CD4-positive, alpha-beta memory T cell (primary cell): ENCODE results near the gene SPTB. TPM values are rescaled to one million over a fixed set of nuclear protein-coding genes. Genes with fewer than 3 reads are reported as not detected.

ENCODE experiments used
- CTCF ChIA-PET: fragments of 350-600 bp; sonication (Branson Sonifier 250); formaldehyde crosslinking; loops from one replicate; lab custom pipeline; 2021; ENCODE audit warnings: inconsistent platforms; ENCODE audit not compliant: partially characterized antibody; lab: Charles Lee
- POLR2A ChIA-PET: fragments of 350-600 bp; sonication (Branson Sonifier 250); formaldehyde crosslinking; loops from one replicate; lab custom pipeline; 2021; ENCODE audit not compliant: partially characterized antibody; lab: Charles Lee
- DNase-seq, 5 donors: peaks; one replicate each; pipeline versions ENCODE4 v3.0.0 to v3.0.0-alpha.2; 2020 to 2022; ENCODE audit warnings: mixed read lengths in 1 of 5
- H3K27ac ChIP-seq: one replicate; pipeline ENCODE4 v1.7.0; 2013; ENCODE audit warnings: low read depth, low read length
- H3K27me3 ChIP-seq: 2 replicates; pipeline ENCODE4 v1.7.0; 2013; ENCODE audit warnings: mild to moderate bottlenecking, low read length, moderate library complexity; ENCODE audit not compliant: insufficient read depth
- H3K36me3 ChIP-seq: 2 replicates; pipeline ENCODE4 v1.7.0; 2013; ENCODE audit warnings: mild to moderate bottlenecking, low read length, moderate library complexity; ENCODE audit not compliant: insufficient read depth
- H3K4me1 ChIP-seq: 2 replicates; pipeline ENCODE4 v1.7.0; 2013; ENCODE audit warnings: mild to moderate bottlenecking, low read length, moderate library complexity; ENCODE audit not compliant: insufficient read depth
- H3K4me3 ChIP-seq, 2 donors: one replicate each; pipeline ENCODE4 v1.7.0; 2013; ENCODE audit warnings: low read length in 2 of 2, mild to moderate bottlenecking in 1 of 2
- H3K9me3 ChIP-seq, 2 donors: one replicate each; pipeline ENCODE4 v1.7.0; 2013; ENCODE audit warnings: low read length in 2 of 2, control low read depth in 1 of 2; ENCODE audit not compliant: control insufficient read depth in 1 of 2
- H3K27ac Mint-ChIP-seq, 7 donors: one replicate each; pipeline ENCODE4 v1.8.0; 2020 to 2021; ENCODE audit warnings: mixed read lengths in 7 of 7, mild to moderate bottlenecking in 6 of 7, inconsistent platforms in 3 of 7, moderate library complexity in 3 of 7
- H3K27me3 Mint-ChIP-seq, 2 donors: one replicate each; pipeline ENCODE4 v1.8.0; 2020 to 2021; ENCODE audit warnings: mixed read lengths in 2 of 2
- H3K36me3 Mint-ChIP-seq, 2 donors: one replicate each; pipeline ENCODE4 v1.8.0; 2020 to 2021; ENCODE audit warnings: mixed read lengths in 2 of 2, inconsistent platforms in 1 of 2, mild to moderate bottlenecking in 1 of 2
- H3K4me1 Mint-ChIP-seq, 4 donors: one replicate each; pipeline ENCODE4 v1.8.0; 2020 to 2021; ENCODE audit warnings: mixed read lengths in 4 of 4, mild to moderate bottlenecking in 1 of 4
- H3K4me3 Mint-ChIP-seq, 8 donors: one replicate each; pipeline ENCODE4 v1.8.0; 2020 to 2021; ENCODE audit warnings: mixed read lengths in 8 of 8, mild to moderate bottlenecking in 7 of 8, moderate library complexity in 6 of 8, inconsistent platforms in 3 of 8
- H3K9me3 Mint-ChIP-seq, 8 donors: one replicate each; pipeline ENCODE4 v1.8.0; 2020 to 2021; ENCODE audit warnings: mixed read lengths in 8 of 8, mild to moderate bottlenecking in 5 of 8, inconsistent platforms in 3 of 8, moderate library complexity in 1 of 8
- intact Hi-C: fragments of 100-400 bp; cut with micrococcal nuclease; formaldehyde crosslinking; loops from one replicate; pipeline ENCODE4 v1.15.1; 2023
- polyA plus RNA-seq, 2 donors: library from polyadenylated mRNA; unstranded; fragments of 300-500 nt; fragmentation: Illumina TruSeq; gene quantifications; one replicate each; pipeline ENCODE4 v1.2.3, GENCODE V29; 2021
- total RNA-seq, 2 experiments: library from RNA; stranded (reverse); gene quantifications; one replicate each; pipeline ENCODE4 v1.2.3, GENCODE V29; 2021

Gene SPTB
- total and polyA plus RNA-seq, 4 experiments from 2014 or later: 0.03 to 0.37 (median 0.09) TPM; not detected in 1

DNA sequence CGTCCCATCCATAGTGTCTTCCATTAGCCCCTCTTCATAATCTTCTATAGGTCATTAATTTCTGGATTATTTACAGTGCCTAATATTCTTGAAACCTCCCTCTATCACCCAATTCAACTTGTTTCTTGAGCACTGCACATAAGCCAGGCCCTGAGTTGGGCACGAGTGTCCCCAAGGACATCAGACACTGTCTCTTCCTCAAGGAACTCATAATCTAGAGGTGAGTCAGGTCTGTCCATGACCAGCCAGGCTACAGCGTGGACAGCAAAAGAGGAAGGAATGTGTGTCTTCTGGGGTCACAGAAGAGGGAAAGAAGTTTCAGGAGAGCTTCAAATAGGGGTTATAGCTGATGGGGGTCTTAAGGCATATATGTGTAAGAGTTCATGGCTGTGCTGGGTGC, 12.5 kb downstream of the SPTB start:
- intact Hi-C loops: no loop called here
- ChIA-PET CTCF (interaction anchor here (1.3 kb wide), 1 partner anchor 26 kb away, joined by 4 read pairs; no protein-coding TSS in a partner anchor), POLR2A (no interaction called here)
- H3K4me3 ChIP-seq: no peak overlapping the region
- peaks cover 12 to 28% of the 10 kb centered on the region in 2 donors for H3K27me3 Mint-ChIP-seq
- no peak overlapping the region for H3K27ac ChIP-seq
- H3K4me1 ChIP-seq: no peaks in the 10 kb centered on the region
- no peak overlapping the region for H3K4me3 Mint-ChIP-seq
- H3K27me3 ChIP-seq: no peaks in the 10 kb centered on the region
- H3K36me3 Mint-ChIP-seq: no peaks in the 10 kb centered on the region
- no peak overlapping the region for H3K27ac Mint-ChIP-seq
- no peaks in the 10 kb centered on the region for H3K9me3 Mint-ChIP-seq
- no peaks in the 10 kb centered on the region for H3K9me3 ChIP-seq
- DNase-seq: no peak
- no peaks in the 10 kb centered on the region for H3K36me3 ChIP-seq
- H3K4me1 Mint-ChIP-seq: no peaks in the 10 kb centered on the region

- Mint-ChIP-seq H3K4me1 (no peaks in the 10 kb centered on the region), H3K27me3 (peaks cover 14 to 30% of the 10 kb centered on the region in 2 donors), H3K9me3 (no peaks in the 10 kb centered on the region), H3K27ac (no peak overlapping the region), H3K36me3 (no peaks in the 10 kb centered on the region), H3K4me3 (no peak overlapping the region)
- H3K27ac ChIP-seq: no peak overlapping the region
- ChIA-PET POLR2A (no interaction called here), CTCF (no interaction called here)
- intact Hi-C loops: no loop called here
- no peaks in the 10 kb centered on the region for H3K4me1 ChIP-seq
- DNase-seq: no peak
- no peaks in the 10 kb centered on the region for H3K9me3 ChIP-seq
- no peak overlapping the region for H3K4me3 ChIP-seq
- no peaks in the 10 kb centered on the region for H3K36me3 ChIP-seq
- H3K27me3 ChIP-seq: no peaks in the 10 kb centered on the region
Measured at GRCh38 chr14:64865992-64866391, 13.7 kb downstream of the SPTB start.

- H3K4me3 ChIP-seq: no peak overlapping the region
- POLR2A ChIA-PET: interaction anchor here (0.6 kb wide), 1 partner anchor 276 kb away, joined by 3 read pairs; no protein-coding TSS in a partner anchor
- no peaks in the 10 kb centered on the region for H3K27me3 ChIP-seq
- DNase-seq: no peak
- no peak overlapping the region for H3K4me3 Mint-ChIP-seq
- no peaks in the 10 kb centered on the region for H3K4me1 Mint-ChIP-seq
- peaks cover 13 to 30% of the 10 kb centered on the region in 2 donors for H3K27me3 Mint-ChIP-seq
- H3K27ac ChIP-seq: no peak overlapping the region
- H3K36me3 Mint-ChIP-seq: no peaks in the 10 kb centered on the region
- intact Hi-C loops: no loop called here
- H3K9me3 Mint-ChIP-seq: no peaks in the 10 kb centered on the region
- no peak overlapping the region for H3K27ac Mint-ChIP-seq
- CTCF ChIA-PET: interaction anchor here (1.0 kb wide), 1 partner anchor 26 kb away, joined by 3 read pairs; no protein-coding TSS in a partner anchor
- no peaks in the 10 kb centered on the region for H3K9me3 ChIP-seq
- H3K36me3 ChIP-seq: no peaks in the 10 kb centered on the region
- no peaks in the 10 kb centered on the region for H3K4me1 ChIP-seq
Measured at GRCh38 chr14:64865109-64865508, 14.6 kb downstream of the SPTB start.

DNA sequence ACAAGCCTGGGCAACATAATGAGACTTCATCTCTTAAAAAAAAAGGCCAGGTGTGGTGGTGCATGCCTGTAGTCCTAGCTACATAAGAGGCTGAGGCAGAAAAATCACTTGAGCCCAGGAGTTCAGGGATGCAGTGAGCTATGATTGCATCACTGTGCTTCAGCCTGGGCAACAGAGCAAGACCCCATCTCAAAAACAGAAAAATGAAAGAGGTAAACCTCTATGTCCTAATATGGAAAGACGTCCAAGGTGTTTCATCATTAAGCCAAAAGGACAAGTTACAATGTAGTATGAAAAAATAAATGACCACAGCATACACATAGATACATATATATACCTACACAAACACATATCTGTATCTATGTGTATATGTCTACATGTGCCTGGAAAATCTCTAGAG, 15.4 kb downstream of the SPTB start:
- H3K27ac ChIP-seq: no peak overlapping the region
- no peaks in the 10 kb centered on the region for H3K36me3 ChIP-seq
- H3K4me1 ChIP-seq: no peaks in the 10 kb centered on the region
- ChIA-PET CTCF (interaction anchor here (1.0 kb wide), 1 partner anchor 27 kb away, joined by 3 read pairs; no protein-coding TSS in a partner anchor), POLR2A (no interaction called here)
- no peaks in the 10 kb centered on the region for H3K27me3 ChIP-seq
- H3K27ac Mint-ChIP-seq: no peak overlapping the region
- no peaks in the 10 kb centered on the region for H3K36me3 Mint-ChIP-seq
- peaks cover 0 to 1% (median 0%) of the 10 kb centered on the region in 4 donors for H3K4me1 Mint-ChIP-seq
- no peaks in the 10 kb centered on the region for H3K9me3 ChIP-seq
- peaks cover 13 to 28% of the 10 kb centered on the region in 2 donors for H3K27me3 Mint-ChIP-seq
- no peak for DNase-seq
- H3K9me3 Mint-ChIP-seq: no peaks in the 10 kb centered on the region
- no peak overlapping the region for H3K4me3 ChIP-seq
- intact Hi-C loops: no loop called here
- no peak overlapping the region for H3K4me3 Mint-ChIP-seq

DNA sequence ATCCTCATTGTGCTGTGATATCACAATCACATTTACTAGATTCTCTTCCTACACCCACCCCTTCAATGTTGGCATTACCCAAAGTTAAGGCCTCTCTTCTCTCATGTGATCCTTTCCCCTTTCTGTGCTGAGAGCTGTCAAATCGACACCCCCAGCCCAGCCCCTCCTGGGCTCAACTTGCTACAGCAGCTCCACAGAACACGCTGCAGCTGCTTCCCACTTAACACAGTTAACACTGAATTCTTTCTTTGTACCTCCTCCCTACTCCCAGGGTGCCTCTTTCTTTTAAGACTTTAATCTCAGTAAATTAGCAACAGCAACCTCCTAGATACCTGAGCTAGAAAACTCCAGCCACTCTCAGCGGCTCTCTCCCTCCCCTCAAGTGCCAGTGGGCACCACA, 17.8 kb downstream of the SPTB start:
- Histone ChIP-seq H3K9me3 (no peaks in the 10 kb centered on the region), H3K27me3 (no peaks in the 10 kb centered on the region), H3K4me1 (no peaks in the 10 kb centered on the region), H3K4me3 (no peak overlapping the region), H3K27ac (no peak overlapping the region), H3K36me3 (no peaks in the 10 kb centered on the region)
- H3K27me3 Mint-ChIP-seq: peaks cover 9 to 15% of the 10 kb centered on the region in 2 donors
- no peak overlapping the region for H3K27ac Mint-ChIP-seq
- CTCF ChIA-PET: interaction anchor here (1.0 to 1.3 kb wide), 2 partner anchors 29 to 30 kb away, joined by 3 read pairs; no protein-coding TSS in a partner anchor
- intact Hi-C loops: no loop called here
- no peak overlapping the region for H3K4me3 Mint-ChIP-seq
- no peaks in the 10 kb centered on the region for H3K9me3 Mint-ChIP-seq
- no peaks in the 10 kb centered on the region for H3K36me3 Mint-ChIP-seq
- H3K4me1 Mint-ChIP-seq: peaks cover 0 to 1% (median 0%) of the 10 kb centered on the region in 4 donors
- no peak for DNase-seq
- POLR2A ChIA-PET: no interaction called here

GRCh38 chr14:64860039-64860438, 19.7 kb downstream of the SPTB start:
- Mint-ChIP-seq H3K9me3 (no peaks in the 10 kb centered on the region), H3K27me3 (peaks cover 8 to 10% of the 10 kb centered on the region in 2 donors), H3K4me1 (peaks cover 0 to 1% (median 0%) of the 10 kb centered on the region in 4 donors), H3K36me3 (no peaks in the 10 kb centered on the region), H3K27ac (no peak overlapping the region), H3K4me3 (no peak overlapping the region)
- Histone ChIP-seq H3K36me3 (no peaks in the 10 kb centered on the region), H3K4me1 (no peaks in the 10 kb centered on the region), H3K4me3 (no peak overlapping the region), H3K27ac (no peak overlapping the region), H3K9me3 (no peaks in the 10 kb centered on the region), H3K27me3 (no peaks in the 10 kb centered on the region)
- intact Hi-C loops: no loop called here
- POLR2A ChIA-PET: no interaction called here
- DNase-seq: no peak
- CTCF ChIA-PET: no interaction called here

GRCh38 chr14:64857979-64858744, 21.5 kb downstream of the SPTB start:
- Mint-ChIP-seq H3K4me1 (peaks cover 0 to 1% (median 0%) of the 10 kb centered on the region in 4 donors), H3K27me3 (peaks cover 7 to 8% of the 10 kb centered on the region in 2 donors), H3K9me3 (no peaks in the 10 kb centered on the region), H3K4me3 (no peak overlapping the region), H3K27ac (no peak overlapping the region), H3K36me3 (no peaks in the 10 kb centered on the region)
- no peak overlapping the region for H3K4me3 ChIP-seq
- no peaks in the 10 kb centered on the region for H3K9me3 ChIP-seq
- H3K27me3 ChIP-seq: no peaks in the 10 kb centered on the region
- no peak overlapping the region for H3K27ac ChIP-seq
- CTCF ChIA-PET: interaction anchor here (0.7 kb wide), 1 partner anchor 194 kb away, joined by 3 read pairs; no protein-coding TSS in a partner anchor
- POLR2A ChIA-PET: no interaction called here
- no peaks in the 10 kb centered on the region for H3K4me1 ChIP-seq
- intact Hi-C loops: no loop called here
- DNase-seq: no peak
- no peaks in the 10 kb centered on the region for H3K36me3 ChIP-seq
